A549 (cell line): ENCODE measurements around the gene DIAPH1.
A peak's percentile ranks its signal among the peaks of the same experiment; 100 is the strongest.

Source experiments
- POLR2A ChIP-seq: IDR thresholded peaks from 2 replicates; pipeline ENCODE4 v1.6.1; 2012; ENCODE audit warnings: mild to moderate bottlenecking, low read length
- TF ChIP-seq, protein P1 (sequence below): fragments of >200 bp; sonication (Bioruptor Twin); formaldehyde crosslinking; IDR thresholded peaks from 3 replicates; pipeline ENCODE4 v1.5.1; 2016

DNA sequence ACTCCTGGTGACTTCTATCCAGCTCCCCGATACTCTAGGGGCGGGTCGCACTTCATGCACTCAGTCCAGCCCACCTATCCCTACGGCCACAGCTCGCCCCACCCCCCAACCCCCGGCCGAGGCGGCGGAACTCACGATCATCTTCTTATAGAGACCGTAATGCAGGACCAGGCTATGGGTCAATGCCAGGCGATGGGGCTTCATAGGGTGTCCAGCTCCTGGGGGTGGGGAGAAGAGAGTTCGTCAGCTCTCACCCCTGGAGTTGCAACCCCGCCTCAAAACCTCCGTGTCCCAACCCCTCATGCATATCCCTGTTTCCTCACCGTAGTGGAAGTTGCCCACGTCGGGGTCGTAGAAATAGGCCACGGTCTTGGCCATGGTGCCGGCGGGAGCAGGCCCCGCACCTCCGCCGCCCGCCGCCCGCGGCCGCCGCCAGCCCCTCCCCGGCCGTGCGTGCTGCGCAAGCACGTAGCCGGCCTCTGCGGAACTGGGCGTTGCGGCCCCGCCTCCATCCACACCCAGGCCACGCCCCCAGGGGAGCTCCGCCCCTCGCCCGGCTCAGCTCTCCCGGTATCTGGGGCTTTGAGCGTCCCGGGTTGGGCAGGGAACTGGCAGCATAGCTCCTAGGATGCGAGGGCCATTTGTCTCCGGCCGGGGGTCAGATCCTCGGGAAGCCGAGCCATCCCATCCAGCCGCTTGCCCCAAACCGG lies 17.8 kb upstream of the DIAPH1 start, which contains the start of the genes HDAC3 and RELL2:
- TF ChIP-seq POLR2A, result peak; percentile 94
- TF ChIP-seq, protein P1, sequence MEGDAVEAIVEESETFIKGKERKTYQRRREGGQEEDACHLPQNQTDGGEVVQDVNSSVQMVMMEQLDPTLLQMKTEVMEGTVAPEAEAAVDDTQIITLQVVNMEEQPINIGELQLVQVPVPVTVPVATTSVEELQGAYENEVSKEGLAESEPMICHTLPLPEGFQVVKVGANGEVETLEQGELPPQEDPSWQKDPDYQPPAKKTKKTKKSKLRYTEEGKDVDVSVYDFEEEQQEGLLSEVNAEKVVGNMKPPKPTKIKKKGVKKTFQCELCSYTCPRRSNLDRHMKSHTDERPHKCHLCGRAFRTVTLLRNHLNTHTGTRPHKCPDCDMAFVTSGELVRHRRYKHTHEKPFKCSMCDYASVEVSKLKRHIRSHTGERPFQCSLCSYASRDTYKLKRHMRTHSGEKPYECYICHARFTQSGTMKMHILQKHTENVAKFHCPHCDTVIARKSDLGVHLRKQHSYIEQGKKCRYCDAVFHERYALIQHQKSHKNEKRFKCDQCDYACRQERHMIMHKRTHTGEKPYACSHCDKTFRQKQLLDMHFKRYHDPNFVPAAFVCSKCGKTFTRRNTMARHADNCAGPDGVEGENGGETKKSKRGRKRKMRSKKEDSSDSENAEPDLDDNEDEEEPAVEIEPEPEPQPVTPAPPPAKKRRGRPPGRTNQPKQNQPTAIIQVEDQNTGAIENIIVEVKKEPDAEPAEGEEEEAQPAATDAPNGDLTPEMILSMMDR, result no peak
